ENCODE results near the gene RUBCNL.

RUBCNL gene

GRCh38 chr13:46321494-46322225 is 65.4 kb downstream of the RUBCNL start:
- ChIA-PET POLR2A (ENCODE audit: low non-redundant PET) (no interaction called here), CTCF (interaction anchor here (0.5 to 1.2 kb wide), 7 partner anchors 9 to 1777 kb away, joined by 3 to 8 read pairs (median 4); no protein-coding TSS in a partner anchor)
- DNase-seq (ENCODE audit: low spot score), result peak; percentile 47
- TF ChIP-seq CTCF (conservative IDR thresholded peaks at IDR 0.05; ENCODE audit: low read depth), result peak; percentile 72
- H3K27ac ChIP-seq, result no peak overlapping the region

- no peak for DNase-seq (ENCODE audit: low spot score)
- no peak overlapping the region for H3K27ac ChIP-seq
- POLR2A ChIA-PET (ENCODE audit: low non-redundant PET), result no interaction called here
- CTCF ChIA-PET, result interaction anchor here (1.1 to 1.2 kb wide), 2 partner anchors 44 to 161 kb away, joined by 3 to 7 read pairs; no protein-coding TSS in a partner anchor
- TF ChIP-seq CTCF (conservative IDR thresholded peaks at IDR 0.05; ENCODE audit: low read depth), result no peak
Measured at GRCh38 chr13:46320821-46321220, 66.2 kb downstream of the RUBCNL start.

- TF ChIP-seq CTCF (conservative IDR thresholded peaks at IDR 0.05; ENCODE audit: low read depth), result no peak
- DNase-seq (ENCODE audit: low spot score), result no peak
- CTCF ChIA-PET, result no interaction called here
- POLR2A ChIA-PET (ENCODE audit: low non-redundant PET), result no interaction called here
- no peak overlapping the region for H3K27ac ChIP-seq
Measured at GRCh38 chr13:46320406-46320805, 66.6 kb downstream of the RUBCNL start.

- no peak for TF ChIP-seq CTCF (conservative IDR thresholded peaks at IDR 0.05; ENCODE audit: low read depth)
- ChIA-PET CTCF (no interaction called here), POLR2A (ENCODE audit: low non-redundant PET) (no interaction called here)
- DNase-seq (ENCODE audit: low spot score), result no peak
- no peak overlapping the region for H3K27ac ChIP-seq
Measured at GRCh38 chr13:46318986-46319385, 68.1 kb downstream of the RUBCNL start.

GRCh38 chr13:46317120-46317519 is 69.9 kb downstream of the RUBCNL start:
- no peak for TF ChIP-seq CTCF (conservative IDR thresholded peaks at IDR 0.05; ENCODE audit: low read depth)
- DNase-seq (ENCODE audit: low spot score), result no peak
- ChIA-PET POLR2A (ENCODE audit: low non-redundant PET) (no interaction called here), CTCF (interaction anchor here (0.7 kb wide), 1 partner anchor 415 kb away, joined by 3 read pairs; no protein-coding TSS in a partner anchor)
- no peak overlapping the region for H3K27ac ChIP-seq

- no peak for DNase-seq (ENCODE audit: low spot score)
- no peak overlapping the region for H3K27ac ChIP-seq
- ChIA-PET POLR2A (ENCODE audit: low non-redundant PET) (no interaction called here), CTCF (no interaction called here)
- TF ChIP-seq CTCF (conservative IDR thresholded peaks at IDR 0.05; ENCODE audit: low read depth), result no peak
Measured at GRCh38 chr13:46315491-46316075, 71.5 kb downstream of the RUBCNL start.
